RPMI7951 (cell line): Measurements from ENCODE around the gene PLD6. TPM values are rescaled to one million over a fixed set of nuclear protein-coding genes. Genes with fewer than 3 reads are reported as not detected.
"Not testable (repeated sequence)": the region's sequence is repeated elsewhere in the genome, so short reads cannot be mapped to it uniquely, and the experiment has no call there.

Source experiments
- DNase-seq: peaks from one replicate; pipeline ENCODE4 v3.0.0-alpha.2; 2012; ENCODE audit warnings: low read depth
- total RNA-seq: library from RNA; depleted of rRNA; stranded (reverse); fragments of >200 nt; shearing (Covaris generic); gene quantifications from 2 replicates; pipeline ENCODE4 v1.2.3, GENCODE V29; 2014

PLD6 gene
- total RNA-seq, 1 experiment from 2014 or later = 0.24 TPM

DNA sequence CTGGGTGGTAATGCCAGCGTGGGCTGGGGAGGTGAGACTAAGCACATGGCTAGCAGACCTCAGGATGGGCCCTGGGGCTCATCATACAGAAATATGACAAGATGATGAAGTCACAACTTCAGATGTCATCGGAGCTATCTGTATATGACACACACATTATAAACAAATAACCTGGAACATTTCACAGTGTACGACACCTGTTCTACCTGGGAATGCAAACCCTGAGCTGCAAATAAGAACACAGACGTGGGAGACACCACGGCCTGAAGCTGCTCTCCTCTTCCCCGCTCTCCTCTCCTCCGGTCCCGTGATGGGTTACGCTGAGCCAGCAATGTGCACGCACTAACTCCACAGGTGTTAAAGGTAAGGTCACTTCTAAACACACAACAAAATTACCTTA lies 4.9 kb downstream of the PLD6 start:
- no peak for DNase-seq

DNA sequence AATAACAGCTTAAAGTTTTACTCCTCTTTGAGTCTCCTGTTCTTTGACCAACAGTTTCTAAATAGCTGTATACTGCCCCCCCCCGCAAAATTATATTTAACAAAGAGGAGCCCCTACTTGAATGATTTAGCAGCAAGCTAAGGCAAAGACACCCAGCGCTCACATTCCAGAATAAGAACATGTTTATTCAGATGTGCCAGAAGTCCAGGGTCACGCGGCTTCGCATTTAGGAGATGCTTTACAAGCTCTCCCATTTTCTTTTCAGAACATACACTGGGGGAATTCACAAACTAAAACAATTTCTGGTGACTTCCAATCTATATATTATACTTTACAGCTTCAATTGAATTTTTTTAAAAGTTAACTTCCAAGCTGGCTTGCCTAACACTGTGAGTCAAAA lies 5.3 kb downstream of the PLD6 start:
- DNase-seq = no peak

DNA sequence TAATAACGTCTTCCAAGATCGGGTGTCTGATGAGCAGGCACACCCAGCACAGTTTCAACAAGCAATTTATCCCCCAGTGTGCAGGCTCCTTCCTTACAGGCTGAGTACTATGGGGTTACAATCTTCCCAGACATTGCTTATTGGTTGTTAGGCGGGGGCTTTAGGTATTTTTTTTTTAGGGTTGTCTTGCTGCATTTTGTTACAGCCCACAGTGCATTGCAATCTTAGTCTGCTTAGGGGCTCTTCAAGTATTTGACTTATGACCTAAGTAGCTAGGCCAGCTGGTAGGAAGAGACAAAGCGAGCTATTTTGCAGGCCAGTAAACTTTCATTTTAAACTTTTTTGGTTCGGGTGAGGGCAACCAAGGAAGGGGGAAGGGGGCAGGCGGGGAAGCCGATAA lies 5.8 kb downstream of the PLD6 start:
- DNase-seq = no peak

DNA sequence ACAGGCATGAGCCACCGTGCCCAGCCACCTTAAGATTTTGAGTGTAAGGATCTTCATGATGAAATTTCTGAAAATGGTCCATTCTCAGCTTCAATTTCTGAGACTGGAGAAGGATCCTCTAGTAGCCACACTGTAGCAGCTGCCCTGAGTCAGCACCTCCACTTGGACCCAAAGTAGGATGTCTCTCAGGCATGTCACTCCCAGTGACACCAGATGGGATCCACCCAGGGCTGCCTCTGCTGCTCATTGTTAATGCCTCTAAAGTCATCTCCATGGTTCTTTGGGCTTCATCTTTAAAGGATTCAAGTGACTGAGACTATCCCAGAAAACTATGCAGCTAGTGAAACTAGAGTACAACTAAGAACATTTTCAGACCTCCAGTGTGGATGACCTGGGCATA lies 7.9 kb downstream of the PLD6 start:
- no peak for DNase-seq

DNA sequence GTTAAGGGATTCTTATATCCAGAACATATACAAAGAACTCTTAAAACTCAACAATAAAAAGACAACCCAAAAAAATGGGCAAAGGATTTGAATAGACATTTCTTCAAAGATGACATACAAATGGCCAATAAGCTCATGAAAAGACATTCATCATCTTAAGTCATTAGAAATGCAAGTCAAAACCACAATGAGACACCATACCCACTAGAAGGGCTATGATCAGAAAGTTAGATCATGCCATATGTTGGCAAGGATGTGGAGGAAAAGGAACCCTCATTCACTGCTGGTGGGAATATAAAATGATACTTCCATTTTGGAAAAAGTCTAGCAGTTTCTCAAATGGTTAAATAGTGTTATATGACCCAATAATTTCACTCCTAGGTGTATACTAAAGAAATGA lies 9.4 kb downstream of the PLD6 start:
- DNase-seq = peak; percentile 19

DNA sequence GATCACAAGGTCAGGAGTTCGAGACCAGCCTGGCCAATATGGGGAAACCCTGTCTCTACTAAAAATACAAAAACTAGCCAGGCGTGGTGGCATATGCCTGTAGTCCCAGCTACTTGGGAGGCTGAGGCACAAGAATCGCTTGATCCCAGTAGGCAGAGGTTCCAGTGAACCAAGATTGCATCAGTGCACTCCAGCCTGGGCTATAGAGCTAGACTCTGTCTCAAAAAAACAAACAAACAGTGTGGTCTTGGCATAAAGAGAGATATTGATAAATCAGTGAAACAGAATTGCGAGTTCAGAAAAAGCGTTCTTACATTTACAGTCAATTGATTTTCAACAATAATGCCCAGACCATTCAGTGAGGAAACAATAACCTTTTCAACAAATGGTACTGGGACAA lies 10.7 kb downstream of the PLD6 start:
- not testable (repeated sequence) for DNase-seq

DNA sequence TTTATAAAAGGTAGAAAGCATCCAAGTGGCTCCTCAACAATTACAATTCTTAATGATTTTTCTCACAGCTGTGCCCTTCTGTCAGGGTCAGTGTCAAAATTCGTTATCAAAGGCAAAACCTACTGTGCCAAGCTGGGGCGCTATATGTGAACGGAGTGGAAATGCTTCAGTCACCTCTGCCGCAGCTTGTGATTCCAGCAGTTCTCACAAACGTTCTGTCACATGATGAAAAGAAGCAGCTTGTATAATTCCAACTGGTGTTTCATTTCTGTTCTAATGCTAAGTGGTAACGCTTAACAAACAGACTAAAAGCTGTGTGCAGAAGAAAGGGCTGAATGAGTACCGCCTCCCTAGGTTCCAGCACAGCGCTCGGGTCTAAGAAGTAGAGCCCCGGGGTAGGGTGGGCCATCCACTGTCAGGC lies 14.2 kb downstream of the PLD6 start:
- no peak for DNase-seq

DNA sequence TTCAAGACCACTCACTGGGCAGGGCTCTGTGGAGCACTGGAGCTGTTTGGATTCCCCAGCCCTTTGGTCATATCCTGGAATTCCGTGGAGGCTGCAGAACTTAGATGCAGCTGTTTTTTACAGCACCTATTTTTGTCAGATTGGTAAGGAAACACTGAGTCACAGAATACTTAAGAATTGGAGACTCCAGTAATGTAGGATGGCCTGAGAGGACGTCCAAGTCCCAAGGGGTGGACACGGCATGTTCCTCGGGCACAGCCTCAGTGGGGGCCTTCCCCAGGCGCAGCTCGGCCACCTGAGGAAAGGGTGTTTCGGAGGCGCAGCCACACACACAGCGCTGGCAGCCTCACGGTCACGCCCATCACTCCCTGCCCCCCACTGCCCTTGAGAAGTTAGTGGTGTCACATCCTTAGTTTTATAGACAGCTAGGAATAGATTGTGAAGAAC lies 14.8 kb downstream of the PLD6 start:
- DNase-seq = peak; percentile 79

DNA sequence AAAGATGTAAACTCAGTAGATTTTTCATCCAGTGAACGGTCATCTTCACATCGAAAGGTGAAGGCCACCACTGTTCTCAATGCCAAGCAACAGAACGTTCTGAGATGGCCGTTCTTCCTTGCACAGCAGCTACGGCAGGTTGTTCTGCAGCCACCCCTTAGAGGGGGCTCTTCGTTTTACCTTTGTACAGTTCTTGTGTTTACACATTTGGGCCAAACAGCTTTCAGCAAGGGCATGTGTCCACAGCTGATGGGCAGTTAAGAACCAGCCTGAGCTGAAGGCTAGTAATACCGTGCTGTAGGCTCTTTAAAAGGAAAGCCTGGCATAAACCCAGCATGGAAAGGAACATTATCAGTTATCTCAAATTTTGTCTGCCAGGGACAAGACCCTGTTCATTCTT lies 15.9 kb downstream of the PLD6 start:
- no peak for DNase-seq

DNA sequence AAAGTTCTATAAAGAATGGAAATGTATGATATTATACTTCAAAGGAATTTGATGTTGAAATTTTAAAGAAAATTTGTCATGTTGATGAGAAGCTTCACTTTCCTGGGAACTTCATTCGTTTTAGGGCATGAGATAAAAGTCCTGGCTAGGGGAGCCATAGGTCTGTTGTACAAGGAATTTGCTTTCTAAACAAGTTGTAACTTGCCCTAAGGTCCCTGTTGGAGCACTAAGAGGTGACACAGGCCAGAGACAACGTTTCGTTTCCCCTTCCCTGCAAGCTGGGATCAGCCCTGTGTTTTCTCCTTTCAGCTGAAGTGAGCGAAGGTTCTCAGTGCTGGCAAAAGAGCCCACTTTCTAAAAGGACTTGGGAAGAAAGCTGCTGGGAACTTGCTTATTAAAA lies 16.6 kb downstream of the PLD6 start:
- no peak for DNase-seq

DNA sequence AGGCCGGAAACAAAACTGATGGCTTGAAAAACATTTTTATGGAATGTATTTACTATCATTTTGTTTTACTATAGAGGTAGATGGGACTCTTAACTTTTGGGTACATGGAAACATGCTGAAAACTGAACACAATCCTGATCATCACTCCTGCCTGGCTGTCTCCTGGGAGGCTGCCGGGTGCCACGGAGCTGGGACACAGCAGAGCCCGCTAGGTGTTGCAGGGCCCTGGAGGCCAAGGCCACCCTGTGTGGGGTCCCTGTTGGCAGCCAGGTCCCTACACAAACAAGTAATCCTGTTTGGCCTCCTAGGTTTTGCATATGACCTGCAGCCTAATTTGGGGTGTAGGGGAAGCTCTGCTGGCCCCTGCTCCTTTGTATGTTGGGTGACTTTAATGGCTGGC lies 17.5 kb downstream of the PLD6 start:
- DNase-seq = no peak

DNA sequence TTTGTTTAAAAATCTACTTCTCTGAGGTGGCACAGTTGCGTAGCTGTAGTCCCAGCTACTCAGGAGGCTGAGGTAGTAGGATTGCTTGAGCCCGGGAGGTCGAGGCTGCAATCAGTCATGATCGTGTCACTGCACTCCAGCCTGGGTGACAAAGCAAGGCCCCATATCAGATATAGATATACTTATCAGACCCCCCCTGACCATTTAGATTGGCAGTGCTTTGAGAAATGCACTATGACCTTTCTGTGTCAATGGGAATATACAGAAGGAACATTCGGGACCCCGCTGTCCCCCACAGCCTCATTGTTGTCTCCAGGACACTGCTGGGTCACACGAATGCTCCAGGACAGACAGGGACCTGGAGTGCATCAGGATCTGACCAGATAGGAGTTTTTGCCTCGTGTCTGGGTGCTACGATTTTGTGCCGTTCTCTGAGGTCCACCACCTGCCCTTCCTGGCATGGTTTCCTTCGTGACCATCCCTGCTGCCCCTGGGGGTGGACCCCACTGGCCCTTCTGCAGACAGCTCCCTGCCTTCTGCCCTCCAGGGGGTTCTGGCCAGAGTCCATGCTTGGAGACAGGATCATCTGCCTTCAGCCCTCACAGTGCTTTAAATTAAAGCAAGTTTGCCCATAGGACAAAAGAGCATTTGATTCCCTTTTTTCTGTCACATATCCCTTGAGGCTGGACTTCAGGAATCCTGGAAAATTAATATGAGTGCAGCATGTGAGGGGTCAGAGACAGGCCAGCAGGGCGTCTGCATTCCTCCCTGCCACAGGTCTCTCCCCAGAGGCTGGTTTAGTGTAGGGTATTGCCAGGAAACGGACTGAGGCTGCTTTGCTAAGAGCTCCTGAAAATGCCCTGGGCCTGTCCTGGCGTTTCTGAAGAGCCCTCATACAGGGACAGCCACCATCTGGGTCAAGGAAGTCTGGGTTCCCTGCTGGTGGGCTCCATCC lies 19.3 kb downstream of the PLD6 start:
- DNase-seq = peak; percentile 27

DNA sequence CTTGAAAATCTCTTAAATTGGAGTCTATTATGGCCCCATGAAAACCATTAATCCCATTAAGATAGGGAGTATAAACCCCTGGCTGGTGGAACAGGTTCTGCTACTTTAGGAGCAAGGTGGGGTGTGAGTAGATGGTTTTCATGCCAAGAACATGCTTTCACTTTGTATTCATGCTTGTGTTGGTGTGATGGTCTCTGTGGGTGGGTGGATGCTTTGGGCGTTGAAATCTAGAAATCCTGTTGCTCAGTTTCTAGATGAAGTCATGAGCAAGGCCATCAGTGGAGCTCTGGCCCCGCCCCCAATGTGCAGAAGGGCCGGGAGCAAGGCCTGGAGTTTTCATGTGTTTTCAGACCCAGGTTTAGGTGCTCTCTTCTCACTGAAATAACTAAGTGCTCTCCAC lies 20.1 kb downstream of the PLD6 start:
- no peak for DNase-seq

DNA sequence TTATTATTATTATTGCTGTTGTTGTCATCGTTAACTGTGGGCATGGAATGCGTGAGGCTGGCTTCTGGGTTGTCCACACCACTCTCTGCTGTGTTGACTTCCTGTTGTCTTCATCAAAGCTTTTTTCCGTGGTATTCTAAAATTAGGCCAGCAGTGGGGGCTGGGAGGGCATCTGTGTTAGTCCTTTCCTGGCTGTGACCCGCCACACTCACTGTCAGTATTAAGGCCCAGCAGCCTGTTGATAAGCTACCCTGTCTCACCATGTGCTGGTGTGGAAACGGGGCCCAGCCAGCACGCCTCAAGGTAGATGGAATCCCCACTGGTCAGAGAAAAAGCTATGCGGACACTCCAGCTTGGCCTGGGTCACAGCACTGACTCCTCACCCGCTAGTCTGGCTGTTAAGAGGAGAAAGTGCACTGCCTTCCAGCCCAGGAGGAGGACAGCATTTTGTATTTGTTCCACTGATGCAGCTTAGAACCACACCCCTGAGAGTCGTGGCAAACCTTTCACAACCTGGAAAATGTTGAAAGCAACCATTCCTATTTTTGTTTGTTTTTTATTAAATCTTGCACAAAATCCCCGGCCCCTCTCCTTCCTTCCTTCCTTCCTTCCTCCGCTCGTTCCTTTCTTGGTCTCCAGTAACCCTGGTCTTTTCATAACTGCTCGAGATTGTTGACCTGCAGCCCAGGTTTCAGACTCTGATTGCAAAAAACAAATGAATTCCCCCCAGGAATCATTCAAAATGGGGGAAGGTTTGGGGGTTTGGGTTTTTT lies 21.0 kb downstream of the PLD6 start:
- not testable (repeated sequence) for DNase-seq

DNA sequence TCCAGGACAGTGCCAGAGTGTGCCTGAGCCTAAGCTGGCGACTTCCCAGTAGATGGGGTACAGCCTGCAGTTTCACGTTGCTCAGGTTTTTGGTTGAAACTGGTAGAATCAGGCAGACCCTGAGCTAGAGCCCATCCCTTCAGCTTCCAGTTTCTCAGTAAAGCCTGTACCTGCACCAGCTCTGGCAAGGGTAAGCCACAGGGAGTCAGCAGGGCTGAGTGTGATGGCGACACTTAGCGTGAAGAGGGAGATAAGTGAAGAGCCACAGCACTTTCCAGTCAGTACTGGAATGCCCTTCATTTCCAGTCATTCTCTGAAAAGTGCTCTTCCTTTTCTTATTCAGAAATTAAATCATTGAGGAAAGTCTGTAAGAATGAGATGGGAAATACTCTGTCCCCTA lies 22.4 kb downstream of the PLD6 start:
- no peak for DNase-seq

DNA sequence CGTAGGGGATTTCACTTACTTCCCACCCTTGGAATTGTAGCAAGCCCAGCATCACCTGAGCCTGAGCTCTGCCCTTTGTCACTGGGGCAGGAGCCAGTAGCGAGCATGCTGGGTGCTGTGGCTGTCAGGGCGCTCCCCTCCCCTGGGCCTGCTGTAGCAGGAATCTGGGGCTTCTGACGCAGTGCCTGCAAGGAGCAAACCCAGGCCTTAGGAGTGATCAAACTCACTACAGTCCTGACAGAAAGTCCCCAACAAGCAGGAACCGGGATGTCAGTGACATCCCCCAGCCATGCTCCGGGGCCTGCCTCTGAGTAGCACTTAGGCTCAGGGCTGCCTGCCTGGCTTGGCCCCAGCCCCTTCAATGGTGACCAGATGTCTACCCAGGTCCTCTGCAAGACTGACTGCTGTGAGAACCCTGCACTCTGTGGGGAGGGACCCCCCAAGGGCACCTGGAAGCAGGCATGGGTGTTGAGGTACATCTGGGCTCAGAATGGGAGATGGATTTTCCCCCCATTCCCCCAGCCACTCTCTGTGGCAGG lies 23.5 kb downstream of the PLD6 start:
- DNase-seq = no peak

DNA sequence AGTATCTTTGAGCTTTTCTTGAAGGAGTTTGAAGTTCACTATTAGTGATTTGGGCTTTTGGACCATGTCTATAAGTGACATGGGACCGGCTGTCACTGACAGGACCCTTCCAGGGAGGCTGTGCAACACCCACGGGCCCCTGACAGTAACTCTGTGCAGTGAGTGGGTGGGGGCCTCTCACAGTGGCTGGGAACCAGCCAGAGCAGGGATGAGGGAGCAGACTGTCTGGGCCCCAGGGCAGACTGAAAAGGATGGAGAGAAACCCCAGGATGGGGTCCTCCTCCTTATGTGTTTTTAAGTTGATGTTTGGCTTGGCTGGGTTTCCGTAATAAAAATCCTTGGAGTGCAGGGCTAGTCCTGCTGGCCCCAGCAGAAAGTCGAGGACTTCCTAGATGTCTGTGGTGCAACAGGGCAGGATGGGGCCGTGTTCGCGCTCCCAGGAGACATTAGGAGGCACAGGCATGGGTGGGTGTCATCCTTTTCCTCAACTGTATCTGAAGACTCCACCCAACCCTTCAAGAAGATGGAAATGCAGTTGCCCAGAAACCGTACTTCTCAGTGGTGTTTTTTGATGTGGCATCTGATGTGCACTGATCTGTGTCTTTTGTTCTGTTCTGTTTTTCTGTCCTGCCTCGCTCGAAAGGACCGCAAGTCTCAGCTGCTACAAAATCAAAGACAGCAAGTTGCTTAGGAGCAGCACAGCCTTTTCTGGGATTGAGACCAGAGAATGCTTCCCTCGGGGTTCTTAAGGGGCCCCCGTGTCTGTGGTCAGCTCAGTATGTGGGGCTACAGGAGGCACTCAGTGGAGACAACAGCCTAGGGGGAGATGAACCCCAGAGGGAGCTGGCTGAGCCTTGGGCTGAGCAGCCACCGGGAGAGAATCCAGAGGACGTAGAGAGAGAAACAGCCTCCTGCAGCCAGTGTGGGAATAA lies 24.2 kb downstream of the PLD6 start:
- DNase-seq = no peak

DNA sequence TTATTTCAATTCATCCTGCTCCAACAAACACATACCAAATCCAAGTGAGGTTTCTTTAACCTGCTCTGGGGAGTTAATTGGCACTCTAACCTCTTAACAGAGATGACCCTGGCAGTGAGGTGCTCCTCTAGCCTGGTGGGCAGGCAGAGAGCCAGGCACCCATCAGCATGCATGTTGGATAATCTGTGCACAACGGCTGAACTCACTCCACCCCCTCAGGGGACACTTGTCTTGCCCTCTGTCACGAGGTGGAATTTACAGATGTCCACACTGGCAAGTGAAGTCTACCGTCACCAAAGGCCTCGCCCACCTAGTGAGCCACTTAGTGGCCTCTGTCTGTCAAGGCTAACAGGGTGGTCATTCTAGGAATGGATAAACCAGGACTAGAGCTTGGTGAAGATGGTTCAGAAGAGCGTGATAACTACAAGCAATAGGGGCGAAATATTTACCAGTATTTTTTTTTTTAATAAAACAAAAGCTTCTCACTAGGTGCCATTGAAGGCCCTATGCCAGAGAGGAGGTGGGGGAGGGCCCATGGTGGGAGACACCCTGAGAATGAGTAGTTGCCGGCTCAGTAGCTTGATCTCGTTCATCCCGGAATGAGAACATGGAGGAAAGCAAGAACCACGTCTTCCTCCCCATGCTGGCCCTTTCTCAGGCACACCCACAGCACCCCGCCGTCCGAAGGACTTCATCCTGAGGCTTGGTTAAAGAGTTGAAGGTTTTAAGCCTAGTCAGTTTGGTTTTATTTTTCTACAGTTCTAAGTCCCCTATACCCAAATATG lies 25.2 kb downstream of the PLD6 start:
- DNase-seq = no peak

DNA sequence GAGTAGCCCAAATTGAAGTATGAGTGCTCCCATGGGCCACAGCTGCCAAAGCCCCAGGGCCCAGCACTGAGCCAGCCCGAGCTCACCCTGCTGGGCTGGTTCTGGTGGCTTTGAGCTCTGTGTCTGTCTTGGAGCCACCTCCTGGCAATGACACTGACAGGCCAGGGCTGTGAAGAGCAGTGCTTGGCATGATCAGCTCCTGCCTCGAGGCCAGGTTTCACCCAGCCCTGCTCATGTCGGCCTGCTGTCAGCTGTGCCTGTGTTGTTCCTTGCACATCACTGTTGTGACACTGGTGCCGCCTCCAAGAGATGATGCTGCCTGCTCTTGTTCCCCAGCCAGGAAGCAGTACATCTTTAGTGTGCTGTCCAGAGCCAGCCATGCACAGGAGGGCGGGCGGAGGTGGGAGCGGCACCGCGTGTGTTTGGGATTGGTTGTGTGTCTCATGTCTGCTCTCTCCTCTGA lies 26.0 kb downstream of the PLD6 start:
- no peak for DNase-seq

DNA sequence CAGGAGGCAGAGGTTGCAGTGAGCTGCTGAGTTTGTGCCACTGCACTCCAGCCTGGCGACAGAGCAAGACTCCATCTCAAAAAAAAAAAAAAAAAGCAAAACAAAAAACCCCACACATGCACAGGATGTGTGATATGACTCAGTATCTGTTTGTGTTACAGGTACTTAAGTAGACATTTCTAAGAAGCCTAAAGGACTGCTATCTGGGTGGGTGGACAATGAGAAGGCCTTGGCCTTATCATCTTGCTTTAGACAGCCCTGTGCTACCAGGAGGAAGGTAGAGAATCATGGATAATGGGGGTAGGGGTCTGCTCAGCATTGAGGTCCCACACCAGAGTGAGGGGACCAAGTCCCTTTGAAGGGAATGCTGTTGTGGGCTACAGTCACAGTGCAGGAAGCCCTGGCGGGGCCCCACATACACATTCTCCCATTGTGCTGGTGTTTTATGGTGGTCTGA lies 26.7 kb downstream of the PLD6 start:
- no peak for DNase-seq
